H1 (cell line): ENCODE results near the gene SCO2. TPM values are rescaled to one million over a fixed set of nuclear protein-coding genes. Genes with fewer than 3 reads are reported as not detected.

Experiments
- CTCF ChIA-PET: fragments of 300-600 bp; sonication (Branson Sonifier 250); formaldehyde crosslinking; loops from one replicate; lab custom pipeline; 2021; ENCODE audit not compliant: partially characterized antibody; lab: Charles Lee
- POLR2A ChIA-PET: fragments of 300-600 bp; sonication (Branson Sonifier 250); formaldehyde crosslinking; loops from one replicate; lab custom pipeline; 2021; ENCODE audit warnings: inconsistent platforms; ENCODE audit not compliant: partially characterized antibody; lab: Charles Lee
- DNase-seq, 2 experiments: peaks; one replicate each; pipeline versions ENCODE4 v3.0.0 to v3.0.0-alpha.2; 2010 to 2022; ENCODE audit warnings: low spot score in 2 of 2, low read depth in 1 of 2, mixed read lengths in 1 of 2
- FAIRE-seq: peaks from 2 replicates; lab custom pipeline; 2011; peaks lifted over from hg19 to GRCh38; lab: Jason Lieb, UNC
- H2AFZ ChIP-seq: 2 replicates; pipeline ENCODE4 v1.8.1; 2012; ENCODE audit warnings: low read length, inconsistent platforms
- H2AK5ac ChIP-seq: 2 replicates; pipeline ENCODE4 v1.6.1; 2013; ENCODE audit warnings: low read depth, low read length
- H2BK120ac ChIP-seq: replicated peaks from 2 replicates; pipeline ENCODE3; 2013; ENCODE audit warnings: low read depth, low read length, inconsistent platforms
- H2BK12ac ChIP-seq: 2 replicates; pipeline ENCODE4 v1.6.1; 2013; ENCODE audit warnings: low read depth, low read length
- H2BK15ac ChIP-seq: 2 replicates; pipeline ENCODE4 v1.6.1; 2013; ENCODE audit warnings: low read length
- H2BK20ac ChIP-seq: 2 replicates; pipeline ENCODE4 v1.6.1; 2013; ENCODE audit warnings: low read length
- H2BK5ac ChIP-seq: 2 replicates; pipeline ENCODE4 v1.6.1; 2013; ENCODE audit warnings: low read depth, low read length
- H3K14ac ChIP-seq: 2 replicates; pipeline ENCODE4 v1.6.1; 2013; ENCODE audit warnings: inconsistent platforms; ENCODE audit not compliant: insufficient read length
- H3K18ac ChIP-seq: 2 replicates; pipeline ENCODE4 v1.6.1; 2013; ENCODE audit warnings: low read length; ENCODE audit errors: extremely low read depth
- H3K23ac ChIP-seq: 2 replicates; pipeline ENCODE4 v1.6.1; 2013; ENCODE audit warnings: inconsistent platforms; ENCODE audit not compliant: insufficient read length
- H3K23me2 ChIP-seq: 2 replicates; pipeline ENCODE4 v1.6.1; 2013; ENCODE audit warnings: low read depth, low read length
- H3K27ac ChIP-seq: 2 replicates; pipeline ENCODE4 v1.6.1; 2011; ENCODE audit warnings: low read depth, low read length, inconsistent platforms
- H3K27me3 ChIP-seq, 4 experiments: replicated peaks in 1 of 4; 1 replicate in 1 of 4; 2 replicates in 3 of 4; pipeline versions ENCODE4 v1.6.1 to v1.8.1; 2011 to 2013; ENCODE audit warnings: low read length in 3 of 4, mild to moderate bottlenecking in 3 of 4, inconsistent platforms in 2 of 4, mixed read lengths in 2 of 4, moderate library complexity in 1 of 4; ENCODE audit not compliant: control insufficient read depth in 3 of 4, insufficient read depth in 3 of 4; ENCODE audit errors: extremely low read depth in 1 of 4
- H3K36me3 ChIP-seq, 4 experiments: 2 replicates each; pipeline versions ENCODE4 v1.6.1 to v1.8.1; 2011 to 2013; ENCODE audit warnings: mild to moderate bottlenecking in 4 of 4, low read length in 3 of 4, moderate library complexity in 2 of 4, control low read depth in 1 of 4, inconsistent platforms in 1 of 4; ENCODE audit not compliant: insufficient read depth in 4 of 4, control insufficient read depth in 2 of 4
- H3K4ac ChIP-seq: replicated peaks from 2 replicates; pipeline ENCODE3; 2013; ENCODE audit warnings: low read length, low read depth, mixed read lengths, inconsistent platforms; ENCODE audit not compliant: insufficient read length
- H3K4me1 ChIP-seq, 4 experiments: replicated peaks in 1 of 4; 1 replicate in 1 of 4; 2 replicates in 3 of 4; pipeline versions ENCODE4 v1.6.1 to v1.8.1; 2011 to 2013; ENCODE audit warnings: low read length in 3 of 4, inconsistent platforms in 2 of 4, mixed read lengths in 1 of 4; ENCODE audit not compliant: insufficient read depth in 4 of 4, control insufficient read depth in 3 of 4
- H3K4me2 ChIP-seq, 2 experiments: 2 replicates each; pipeline versions ENCODE4 v1.6.1 to v1.8.1; 2011 to 2013; ENCODE audit warnings: low read depth in 2 of 2, low read length in 2 of 2, control low read depth in 1 of 2, inconsistent platforms in 1 of 2, mild to moderate bottlenecking in 1 of 2; ENCODE audit not compliant: insufficient read depth in 1 of 2
- H3K4me3 ChIP-seq, 4 experiments: fragments of 200-600, 300-600 bp in 1 of 4; sonication (generic), shearing (Covaris generic), sonication (Bioruptor Twin) in 1 of 4; 2 replicates each; pipeline versions ENCODE4 v1.5.1 to v1.8.1; 2011 to 2016; ENCODE audit warnings: low read length in 4 of 4, low read depth in 3 of 4, control low read depth in 2 of 4, inconsistent platforms in 2 of 4, mild to moderate bottlenecking in 2 of 4, mixed read lengths in 1 of 4, moderate library complexity in 1 of 4; ENCODE audit not compliant: insufficient read depth in 2 of 4; ENCODE audit errors: extremely low read depth in 1 of 4
- H3K56ac ChIP-seq: replicated peaks from 2 replicates; pipeline ENCODE3; 2013; ENCODE audit warnings: low read depth, mild to moderate bottlenecking, mixed read lengths, low read length, inconsistent platforms; ENCODE audit not compliant: insufficient read length
- H3K79me1 ChIP-seq: 2 replicates; pipeline ENCODE4 v1.6.1; 2013; ENCODE audit warnings: low read depth, low read length, control low read depth
- H3K79me2 ChIP-seq, 2 experiments: 2 replicates each; pipeline versions ENCODE4 v1.6.1 to v1.8.1; 2012 to 2013; ENCODE audit warnings: low read length in 2 of 2, mild to moderate bottlenecking in 2 of 2, inconsistent platforms in 1 of 2; ENCODE audit not compliant: insufficient read depth in 2 of 2, control insufficient read depth in 1 of 2
- H3K9ac ChIP-seq, 4 experiments: replicated peaks in 1 of 4; 1 replicate in 1 of 4; 2 replicates in 3 of 4; pipeline versions ENCODE4 v1.6.1 to v1.8.1; 2011 to 2013; ENCODE audit warnings: low read depth in 3 of 4, low read length in 3 of 4, control low read depth in 2 of 4, mild to moderate bottlenecking in 2 of 4, moderate library complexity in 2 of 4, inconsistent platforms in 1 of 4; ENCODE audit errors: extremely low read depth in 1 of 4
- H3K9me3 ChIP-seq, 2 experiments: 2 replicates each; pipeline versions ENCODE4 v1.6.1 to v1.8.1; 2012 to 2013; ENCODE audit warnings: mild to moderate bottlenecking in 2 of 2, moderate library complexity in 2 of 2, control low read depth in 1 of 2, inconsistent platforms in 1 of 2, low read depth in 1 of 2, low read length in 1 of 2, mixed read lengths in 1 of 2; ENCODE audit not compliant: insufficient read depth in 2 of 2
- H4K20me1 ChIP-seq, 2 experiments: replicated peaks in 1 of 2; 2 replicates each; pipeline versions ENCODE3 to v1.8.1; 2011 to 2013; ENCODE audit warnings: inconsistent platforms in 2 of 2, low read length in 2 of 2, mild to moderate bottlenecking in 1 of 2; ENCODE audit not compliant: insufficient read depth in 2 of 2, control insufficient read depth in 1 of 2
- H4K5ac ChIP-seq: 2 replicates; pipeline ENCODE4 v1.6.1; 2013; ENCODE audit warnings: low read length, low read depth, mixed read lengths, inconsistent platforms; ENCODE audit not compliant: insufficient read length
- H4K8ac ChIP-seq: 2 replicates; pipeline ENCODE4 v1.8.0; 2013; ENCODE audit warnings: mild to moderate bottlenecking, moderate library complexity, low read length, inconsistent platforms; ENCODE audit not compliant: insufficient read depth; ENCODE audit errors: extremely low read depth
- H4K91ac ChIP-seq: replicated peaks from 2 replicates; pipeline ENCODE3; 2013; ENCODE audit warnings: low read length, mixed read lengths, inconsistent platforms; ENCODE audit not compliant: insufficient read length
- EP300 ChIP-seq, 2 experiments: IDR thresholded peaks; 1 replicate in 1 of 2; 2 replicates in 1 of 2; pipeline ENCODE4 v1.6.1; 2011 to 2012; ENCODE audit warnings: low read depth in 2 of 2, low read length in 2 of 2, mild to moderate bottlenecking in 2 of 2, borderline replicate concordance in 1 of 2, inconsistent platforms in 1 of 2, moderate library complexity in 1 of 2
- RNF2 ChIP-seq: fragments of 200-900, 300-1000 bp; sonication (generic); IDR thresholded peaks from 2 replicates; pipeline ENCODE4 v1.7.1; 2016; ENCODE audit warnings: borderline replicate concordance, low read depth, mild to moderate bottlenecking, antibody characterized with exemption, low read length; ENCODE audit not compliant: poor library complexity, severe bottlenecking; ENCODE audit errors: missing control alignments
- RXRA ChIP-seq: IDR thresholded peaks from 2 replicates; pipeline ENCODE4 v1.6.1; 2011; ENCODE audit warnings: low read depth, mild to moderate bottlenecking, low read length, moderate library complexity; ENCODE audit not compliant: insufficient read depth
- SP2 ChIP-seq: IDR thresholded peaks from 2 replicates; pipeline ENCODE4 v1.6.1; 2012; ENCODE audit warnings: mild to moderate bottlenecking, low read length, inconsistent platforms
- WGBS, 2 experiments: shearing (Covaris generic) in 1 of 2; methylation state at CpG; one replicate each; pipeline versions ENCODE4 v1.1.6 to v1.1.7; 2013 to 2015; ENCODE audit warnings: low lambda C conversion rate in 2 of 2, mixed read lengths in 2 of 2, inconsistent platforms in 1 of 2, low coverage in 1 of 2, missing lambda C conversion rate in 1 of 2; ENCODE audit not compliant: insufficient replicate concordance in 2 of 2, insufficient coverage in 1 of 2, insufficient read length in 1 of 2; ENCODE audit errors: extremely low coverage in 1 of 2, missing lambda C conversion rate in 1 of 2; 5-methylcytosine and 5-hydroxymethylcytosine counted together
- polyA plus RNA-seq, 7 experiments: library from polyadenylated mRNA; depleted of rRNA in 3 of 7; stranded (reverse) in 5 of 7; unstranded in 2 of 7; fragments of >200 nt in 5 of 7; fragments of 200-250 nt in 2 of 7; gene quantifications; 1 replicate in 5 of 7; 2 replicates in 1 of 7; 4 replicates in 1 of 7; pipeline versions ENCODE4 v1.2.1 to v1.2.3, GENCODE V29; 2011 to 2013; ENCODE audit warnings: missing spikeins in 2 of 7, mixed read lengths in 2 of 7
- total RNA-seq: library from RNA; stranded (reverse); fragmentation: NEBNext Ultra II Directional; extraction: Animal tissue kit (Norgen Biotek cat#: 25700); gene quantifications from 2 replicates; pipeline ENCODE4 v1.2.1, GENCODE V29; 2021
- TF ChIP-seq, protein P1 (sequence below): IDR thresholded peaks from 2 replicates; pipeline ENCODE4 v1.6.1; 2012; ENCODE audit warnings: low read length, inconsistent platforms

Gene SCO2
- total and polyA plus RNA-seq, 2 of the 8 experiments (the other 6 are each of a cell fraction or from before 2014, with no cell fraction given): 2.0 TPM; not detected in 1

DNA sequence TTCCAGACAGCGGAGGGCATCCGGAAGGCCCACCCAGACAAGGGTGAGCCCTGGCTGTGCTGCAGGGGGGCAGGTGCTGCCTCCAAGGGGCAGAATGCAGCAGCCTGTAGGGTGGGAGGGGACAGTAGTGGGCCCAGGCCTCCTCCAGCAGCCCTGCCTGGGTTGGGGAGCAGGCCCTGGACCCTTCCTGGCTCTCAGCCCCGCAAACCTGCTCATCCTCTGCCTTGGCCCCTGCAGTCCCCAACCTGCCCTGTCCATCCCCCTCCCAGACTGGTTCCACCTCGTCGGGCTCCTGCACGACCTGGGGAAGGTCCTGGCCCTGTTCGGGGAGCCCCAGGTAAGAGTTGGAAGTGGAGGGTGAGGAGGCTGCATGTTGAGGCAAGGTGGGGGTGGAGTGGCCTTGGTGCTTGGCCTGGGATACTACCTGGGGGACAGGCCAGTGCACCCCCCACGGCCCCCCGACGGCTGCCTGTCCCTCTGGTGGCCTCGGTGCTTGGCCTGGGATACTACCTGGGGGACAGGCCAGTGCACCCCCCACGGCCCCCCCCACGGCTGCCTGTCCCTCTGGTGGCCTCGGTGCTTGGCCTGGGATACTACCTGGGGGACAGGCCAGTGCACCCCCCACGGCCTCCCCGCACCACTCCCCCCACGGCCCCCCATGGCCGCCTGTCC lies 37.3 kb downstream of the SCO2 start:
- ChIA-PET POLR2A (no interaction called here), CTCF (no interaction called here)
- TF ChIP-seq, protein P1, sequence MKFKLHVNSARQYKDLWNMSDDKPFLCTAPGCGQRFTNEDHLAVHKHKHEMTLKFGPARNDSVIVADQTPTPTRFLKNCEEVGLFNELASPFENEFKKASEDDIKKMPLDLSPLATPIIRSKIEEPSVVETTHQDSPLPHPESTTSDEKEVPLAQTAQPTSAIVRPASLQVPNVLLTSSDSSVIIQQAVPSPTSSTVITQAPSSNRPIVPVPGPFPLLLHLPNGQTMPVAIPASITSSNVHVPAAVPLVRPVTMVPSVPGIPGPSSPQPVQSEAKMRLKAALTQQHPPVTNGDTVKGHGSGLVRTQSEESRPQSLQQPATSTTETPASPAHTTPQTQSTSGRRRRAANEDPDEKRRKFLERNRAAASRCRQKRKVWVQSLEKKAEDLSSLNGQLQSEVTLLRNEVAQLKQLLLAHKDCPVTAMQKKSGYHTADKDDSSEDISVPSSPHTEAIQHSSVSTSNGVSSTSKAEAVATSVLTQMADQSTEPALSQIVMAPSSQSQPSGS: no peak
- TF ChIP-seq SP2 (no peak), RXRA (no peak), EP300 (IDR thresholded peaks at IDR 0.05; ENCODE audit: borderline replicate concordance in 1 of 2, low read depth in 2 of 2, low read length in 2 of 2) (no peak), RNF2 (no peak)
- no peak overlapping the region for H3K18ac ChIP-seq
- no peak overlapping the region for H3K4me2 ChIP-seq
- no peak overlapping the region for H3K4ac ChIP-seq
- no peak for DNase-seq
- FAIRE-seq: no peak
- no peaks in the 10 kb centered on the region for H3K36me3 ChIP-seq
- H2AK5ac ChIP-seq: no peak overlapping the region
- H3K23me2 ChIP-seq: no peaks in the 10 kb centered on the region
- no peak overlapping the region for H2AFZ ChIP-seq
- H3K23ac ChIP-seq: no peak overlapping the region
- H3K79me1 ChIP-seq: no peaks in the 10 kb centered on the region
- H3K27me3 ChIP-seq: peaks cover 0 to 2% (median 0%) of the 10 kb centered on the region in 4 experiments; a peak in 1 of 7 replicates
- no peaks in the 10 kb centered on the region for H3K9me3 ChIP-seq
- H2BK120ac ChIP-seq: no peak overlapping the region
- H3K4me1 ChIP-seq: no peaks in the 10 kb centered on the region; a peak in 1 of 7 replicates
- no peaks in the 10 kb centered on the region for H3K79me2 ChIP-seq
- H2BK15ac ChIP-seq: no peak overlapping the region
- H2BK20ac ChIP-seq: no peak overlapping the region
- WGBS, 2 experiments: 89% methylated on average over 8 of the region's 18 CpGs; no CpG with 5 or more reads in 1 of the 2 experiments
- H3K56ac ChIP-seq: no peak overlapping the region
- H3K9ac ChIP-seq: no peak overlapping the region
- no peak overlapping the region for H3K27ac ChIP-seq
- no peak overlapping the region for H2BK12ac ChIP-seq
- peaks cover 0 to 2% of the 10 kb centered on the region in 2 experiments for H4K20me1 ChIP-seq
- H2BK5ac ChIP-seq: no peak overlapping the region
- H4K5ac ChIP-seq: no peak overlapping the region
- H3K14ac ChIP-seq: no peak overlapping the region
- peak overlapping the region; percentile 85; the same call in 1 of the 2 replicates for H4K8ac ChIP-seq
- no peak overlapping the region for H3K4me3 ChIP-seq
- no peak overlapping the region for H4K91ac ChIP-seq
